Neutrophil (primary cell): ENCODE results near the gene CCDC181.
A peak's percentile ranks its signal among the peaks of the same experiment; 100 is the strongest.

ENCODE experiments used
- H3K27ac ChIP-seq: fragments of 200-600 bp; sonication (generic); 2 replicates; pipeline ENCODE4 v1.5.1; 2016; ENCODE audit warnings: mild to moderate bottlenecking, moderate library complexity
- H3K27me3 ChIP-seq: fragments of 200-600 bp; sonication (generic); 2 replicates; pipeline ENCODE4 v1.6.0; 2016; ENCODE audit warnings: mild to moderate bottlenecking
- H3K36me3 ChIP-seq: fragments of 200-600 bp; sonication (generic); 2 replicates; pipeline ENCODE4 v1.5.1; 2017
- H3K4me1 ChIP-seq, 2 experiments: fragments of 200-600 bp in 1 of 2; sonication (generic) in 1 of 2; 1 replicate in 1 of 2; 2 replicates in 1 of 2; pipeline versions ENCODE4 v1.5.1 to v1.6.1; 2013 to 2016; ENCODE audit warnings: low read depth in 1 of 2, low read length in 1 of 2, mild to moderate bottlenecking in 1 of 2, moderate library complexity in 1 of 2; ENCODE audit not compliant: control insufficient read depth in 1 of 2, insufficient read depth in 1 of 2
- H3K4me3 ChIP-seq, 2 experiments: fragments of 200-600 bp in 1 of 2; sonication (generic) in 1 of 2; 1 replicate in 1 of 2; 2 replicates in 1 of 2; pipeline ENCODE4 v1.5.1; 2013 to 2016; ENCODE audit warnings: low read depth in 1 of 2, low read length in 1 of 2, mild to moderate bottlenecking in 1 of 2, moderate library complexity in 1 of 2
- H3K9me3 ChIP-seq: fragments of 200-600 bp; sonication (generic); 2 replicates; pipeline ENCODE4 v1.5.1; 2016
- CTCF ChIP-seq: fragments of 200-600 bp; sonication (generic); IDR thresholded peaks from 2 replicates; pipeline ENCODE4 v1.5.1; 2016; ENCODE audit warnings: antibody characterized with exemption

CCDC181 gene

GRCh38 chr1:169361281-169361680 lies 66.0 kb downstream of the CCDC181 start:
- H3K4me3 ChIP-seq = no peak overlapping the region
- no peaks in the 10 kb centered on the region for H3K9me3 ChIP-seq
- H3K27me3 ChIP-seq = no peaks in the 10 kb centered on the region
- no peak for TF ChIP-seq CTCF
- no peaks in the 10 kb centered on the region for H3K36me3 ChIP-seq
- H3K4me1 ChIP-seq = no peaks in the 10 kb centered on the region
- H3K27ac ChIP-seq = no peak overlapping the region

- no peaks in the 10 kb centered on the region for H3K36me3 ChIP-seq
- TF ChIP-seq CTCF = no peak
- H3K4me1 ChIP-seq = no peaks in the 10 kb centered on the region
- H3K9me3 ChIP-seq = no peaks in the 10 kb centered on the region
- no peaks in the 10 kb centered on the region for H3K27me3 ChIP-seq
- no peak overlapping the region for H3K4me3 ChIP-seq
- no peak overlapping the region for H3K27ac ChIP-seq
Measured at GRCh38 chr1:169360415-169360814, 66.9 kb downstream of the CCDC181 start.

GRCh38 chr1:169348383-169349036 lies 78.8 kb downstream of the CCDC181 start:
- H3K4me1 ChIP-seq = no peaks in the 10 kb centered on the region
- no peak overlapping the region for H3K27ac ChIP-seq
- no peaks in the 10 kb centered on the region for H3K36me3 ChIP-seq
- peak; percentile 74 for TF ChIP-seq CTCF
- H3K9me3 ChIP-seq = no peaks in the 10 kb centered on the region
- H3K27me3 ChIP-seq = no peaks in the 10 kb centered on the region
- no peak overlapping the region for H3K4me3 ChIP-seq

- Histone ChIP-seq H3K4me1 (no peaks in the 10 kb centered on the region), H3K36me3 (no peaks in the 10 kb centered on the region), H3K27ac (no peak overlapping the region), H3K27me3 (no peaks in the 10 kb centered on the region), H3K4me3 (no peak overlapping the region), H3K9me3 (no peaks in the 10 kb centered on the region)
- no peak for TF ChIP-seq CTCF
Measured at GRCh38 chr1:169347688-169348382, 79.4 kb downstream of the CCDC181 start.

GRCh38 chr1:169346036-169346589 lies 81.2 kb downstream of the CCDC181 start:
- Histone ChIP-seq H3K9me3 (no peaks in the 10 kb centered on the region), H3K36me3 (no peaks in the 10 kb centered on the region), H3K4me3 (no peak overlapping the region), H3K27me3 (no peaks in the 10 kb centered on the region), H3K27ac (no peak overlapping the region), H3K4me1 (no peaks in the 10 kb centered on the region)
- no peak for TF ChIP-seq CTCF
